Measurements from ENCODE around the gene TM9SF3. TPM values are rescaled to one million over a fixed set of nuclear protein-coding genes. Genes with fewer than 3 reads are reported as not detected.

TM9SF3 gene
- total RNA-seq, 4 donors from 2014 or later = 52.6 to 65.3 (median 55.6) TPM

GRCh38 chr10:96501985-96502384, 84.8 kb downstream of the TM9SF3 start:
- no peaks in the 10 kb centered on the region for H3K9me3 ChIP-seq
- no peak for DNase-seq (ENCODE audit: low spot score in 2 of 2)
- H3K4me1 ChIP-seq = no peaks in the 10 kb centered on the region
- H3K27ac ChIP-seq = no peak overlapping the region
- TF ChIP-seq POLR2A (IDR thresholded peaks at IDR 0.05) (no peak), CTCF (IDR thresholded peaks at IDR 0.05) (no peak), EP300 (IDR thresholded peaks at IDR 0.05) (no peak), POLR2AphosphoS5 (IDR thresholded peaks at IDR 0.05) (no peak)
- H3K4me3 ChIP-seq = no peak overlapping the region
- WGBS = 78% methylated on average over 4 of the region's 4 CpGs
- H3K27me3 ChIP-seq = peaks cover 4% of the 10 kb centered on the region
- no peaks in the 10 kb centered on the region for H3K36me3 ChIP-seq

GRCh38 chr10:96500519-96500918, 86.3 kb downstream of the TM9SF3 start:
- no peak overlapping the region for H3K4me3 ChIP-seq
- H3K4me1 ChIP-seq = no peaks in the 10 kb centered on the region
- TF ChIP-seq EP300 (IDR thresholded peaks at IDR 0.05) (no peak), CTCF (IDR thresholded peaks at IDR 0.05) (no peak), POLR2A (IDR thresholded peaks at IDR 0.05) (no peak)
- peaks cover 10% of the 10 kb centered on the region for H3K27me3 ChIP-seq
- DNase-seq (ENCODE audit: low spot score in 2 of 2) = no peak
- H3K9me3 ChIP-seq = no peaks in the 10 kb centered on the region
- H3K36me3 ChIP-seq = no peaks in the 10 kb centered on the region
- 86% methylated on average over 7 of the region's 7 CpGs for WGBS
- H3K27ac ChIP-seq = no peak overlapping the region

- H3K4me3 ChIP-seq = no peak overlapping the region
- H3K27me3 ChIP-seq = peaks cover 11% of the 10 kb centered on the region
- no peaks in the 10 kb centered on the region for H3K9me3 ChIP-seq
- no peaks in the 10 kb centered on the region for H3K4me1 ChIP-seq
- DNase-seq (ENCODE audit: low spot score in 2 of 2) = no peak
- no peaks in the 10 kb centered on the region for H3K36me3 ChIP-seq
- 93% methylated on average over 3 of the region's 3 CpGs for WGBS
- no peak overlapping the region for H3K27ac ChIP-seq
- TF ChIP-seq POLR2A (IDR thresholded peaks at IDR 0.05) (no peak), CTCF (IDR thresholded peaks at IDR 0.05) (no peak), EP300 (IDR thresholded peaks at IDR 0.05) (no peak), POLR2AphosphoS5 (IDR thresholded peaks at IDR 0.05) (no peak)
Observed at GRCh38 chr10:96500050-96500449, 86.8 kb downstream of the TM9SF3 start.

GRCh38 chr10:96497391-96497790, 89.4 kb downstream of the TM9SF3 start:
- 76% methylated on average over 5 of the region's 5 CpGs for WGBS
- Histone ChIP-seq H3K27ac (no peak overlapping the region), H3K9me3 (no peaks in the 10 kb centered on the region), H3K4me1 (no peaks in the 10 kb centered on the region), H3K27me3 (peaks cover 11% of the 10 kb centered on the region), H3K4me3 (no peak overlapping the region), H3K36me3 (no peaks in the 10 kb centered on the region)
- peak in 1 of 2 donors; percentile 32 for DNase-seq (ENCODE audit: low spot score in 2 of 2)
- no peak for TF ChIP-seq EP300 (IDR thresholded peaks at IDR 0.05)
- no peak for TF ChIP-seq CTCF (IDR thresholded peaks at IDR 0.05)

GRCh38 chr10:96496281-96496925, 90.4 kb downstream of the TM9SF3 start:
- WGBS = 69% methylated on average over 6 of the region's 6 CpGs
- no peak overlapping the region for H3K27ac ChIP-seq
- H3K4me1 ChIP-seq = no peaks in the 10 kb centered on the region
- TF ChIP-seq POLR2AphosphoS5 (IDR thresholded peaks at IDR 0.05) (no peak), CTCF (IDR thresholded peaks at IDR 0.05) (no peak), EP300 (IDR thresholded peaks at IDR 0.05) (no peak), POLR2A (IDR thresholded peaks at IDR 0.05) (no peak)
- H3K36me3 ChIP-seq = no peaks in the 10 kb centered on the region
- peak in 1 of 2 donors; percentile 68 for DNase-seq (ENCODE audit: low spot score in 2 of 2)
- peaks cover 11% of the 10 kb centered on the region for H3K27me3 ChIP-seq
- no peak overlapping the region for H3K4me3 ChIP-seq
- H3K9me3 ChIP-seq = no peaks in the 10 kb centered on the region

Measured in suprapubic skin (tissue), 4 donors.